T-helper 1 cell treated with Interleukin-12 subunit alpha and Interleukin-12 subunit beta and Interleukin-4 antibody, amounts not matched to agents 30 μg/mL and 1 μg/mL, for 36 hours (primary cell): Measurements from ENCODE around the gene ELAC1.

ENCODE experiments used
- H3K27ac Mint-ChIP-seq: one replicate; pipeline ENCODE4 v1.8.0; 2021; ENCODE audit warnings: mild to moderate bottlenecking, mixed read lengths
- H3K27me3 Mint-ChIP-seq: one replicate; pipeline ENCODE4 v1.8.0; 2021; ENCODE audit warnings: low read depth, mixed read lengths
- H3K36me3 Mint-ChIP-seq: one replicate; pipeline ENCODE4 v1.8.0; 2021; ENCODE audit warnings: low read depth, mixed read lengths
- H3K4me1 Mint-ChIP-seq: one replicate; pipeline ENCODE4 v1.8.0; 2021; ENCODE audit warnings: low read depth, mixed read lengths
- H3K4me3 Mint-ChIP-seq: one replicate; pipeline ENCODE4 v1.8.0; 2021; ENCODE audit warnings: mild to moderate bottlenecking, moderate library complexity, mixed read lengths
- H3K9me3 Mint-ChIP-seq: one replicate; pipeline ENCODE4 v1.8.0; 2021; ENCODE audit warnings: mixed read lengths

Gene ELAC1

GRCh38 chr18:51017140-51017879, 49.5 kb downstream of the ELAC1 start:
- no peaks in the 10 kb centered on the region for H3K4me1 Mint-ChIP-seq
- H3K27ac Mint-ChIP-seq, result no peak overlapping the region
- H3K36me3 Mint-ChIP-seq, result no peaks in the 10 kb centered on the region
- no peak overlapping the region for H3K4me3 Mint-ChIP-seq
- no peaks in the 10 kb centered on the region for H3K27me3 Mint-ChIP-seq
- no peaks in the 10 kb centered on the region for H3K9me3 Mint-ChIP-seq

- peaks cover 6% of the 10 kb centered on the region for H3K9me3 Mint-ChIP-seq
- no peak overlapping the region for H3K27ac Mint-ChIP-seq
- H3K4me3 Mint-ChIP-seq, result no peak overlapping the region
- no peaks in the 10 kb centered on the region for H3K27me3 Mint-ChIP-seq
- H3K36me3 Mint-ChIP-seq, result peaks cover 6% of the 10 kb centered on the region
- no peaks in the 10 kb centered on the region for H3K4me1 Mint-ChIP-seq
Observed at GRCh38 chr18:51020536-51020935, 52.7 kb downstream of the ELAC1 start.

GRCh38 chr18:51021226-51021965, 53.6 kb downstream of the ELAC1 start:
- peaks cover 6% of the 10 kb centered on the region for H3K9me3 Mint-ChIP-seq
- no peak overlapping the region for H3K4me3 Mint-ChIP-seq
- peaks cover 6% of the 10 kb centered on the region for H3K36me3 Mint-ChIP-seq
- H3K27ac Mint-ChIP-seq, result no peak overlapping the region
- no peaks in the 10 kb centered on the region for H3K27me3 Mint-ChIP-seq
- H3K4me1 Mint-ChIP-seq, result no peaks in the 10 kb centered on the region

GRCh38 chr18:51025512-51025911, 57.7 kb downstream of the ELAC1 start:
- peaks cover 20% of the 10 kb centered on the region for H3K36me3 Mint-ChIP-seq
- H3K9me3 Mint-ChIP-seq, result peaks cover 6% of the 10 kb centered on the region
- H3K27ac Mint-ChIP-seq, result no peak overlapping the region
- H3K27me3 Mint-ChIP-seq, result no peaks in the 10 kb centered on the region
- no peak overlapping the region for H3K4me3 Mint-ChIP-seq
- H3K4me1 Mint-ChIP-seq, result peaks cover 25% of the 10 kb centered on the region

- Mint-ChIP-seq H3K9me3 (peaks cover 4% of the 10 kb centered on the region), H3K27ac (peak overlapping the region; percentile 98), H3K27me3 (no peaks in the 10 kb centered on the region), H3K36me3 (peaks cover 21% of the 10 kb centered on the region), H3K4me3 (peak overlapping the region; percentile 96), H3K4me1 (peaks cover 42% of the 10 kb centered on the region)
Observed at GRCh38 chr18:51028201-51028805, 60.5 kb downstream of the ELAC1 start.

GRCh38 chr18:51029378-51029693, 61.5 kb downstream of the ELAC1 start:
- no peaks in the 10 kb centered on the region for H3K9me3 Mint-ChIP-seq

GRCh38 chr18:51029694-51030536, 62.1 kb downstream of the ELAC1 start, which contains the start of gene SMAD4:
TSS of gene SMAD4 (plus strand) at chr18:51030213. CDS start at chr18:51047047, 16,834 bp downstream.
- H3K36me3 Mint-ChIP-seq, result peaks cover 23% of the 10 kb centered on the region
- H3K4me1 Mint-ChIP-seq, result peaks cover 53% of the 10 kb centered on the region
- H3K4me3 Mint-ChIP-seq, result peak within 1 kb of the TSS; percentile 98
- H3K27me3 Mint-ChIP-seq, result no peaks in the 10 kb centered on the region
- H3K9me3 Mint-ChIP-seq, result no peaks in the 10 kb centered on the region
- peak within 1 kb of the TSS; percentile 98 for H3K27ac Mint-ChIP-seq

More at GRCh38 chr18:51029378-51029693, 61.5 kb downstream of the ELAC1 start:
- Mint-ChIP-seq H3K4me1 (peaks cover 48% of the 10 kb centered on the region), H3K27me3 (no peaks in the 10 kb centered on the region), H3K4me3 (peak overlapping the region; percentile 96), H3K36me3 (peaks cover 17% of the 10 kb centered on the region), H3K27ac (peak overlapping the region; percentile 98)

- peaks cover 25% of the 10 kb centered on the region for H3K36me3 Mint-ChIP-seq
- peak overlapping the region; percentile 97 for H3K27ac Mint-ChIP-seq
- H3K4me3 Mint-ChIP-seq, result peak overlapping the region; percentile 98
- H3K4me1 Mint-ChIP-seq, result peaks cover 57% of the 10 kb centered on the region
- no peaks in the 10 kb centered on the region for H3K9me3 Mint-ChIP-seq
- no peaks in the 10 kb centered on the region for H3K27me3 Mint-ChIP-seq
Observed at GRCh38 chr18:51030537-51031258, 62.9 kb downstream of the ELAC1 start.

GRCh38 chr18:51032193-51032592, 64.4 kb downstream of the ELAC1 start:
- H3K27ac Mint-ChIP-seq, result no peak overlapping the region
- no peaks in the 10 kb centered on the region for H3K9me3 Mint-ChIP-seq
- H3K4me3 Mint-ChIP-seq, result peak overlapping the region; percentile 98
- no peaks in the 10 kb centered on the region for H3K27me3 Mint-ChIP-seq
- H3K4me1 Mint-ChIP-seq, result peaks cover 60% of the 10 kb centered on the region
- peaks cover 25% of the 10 kb centered on the region for H3K36me3 Mint-ChIP-seq

- Mint-ChIP-seq H3K27me3 (no peaks in the 10 kb centered on the region), H3K27ac (no peak overlapping the region), H3K36me3 (peaks cover 9% of the 10 kb centered on the region), H3K4me1 (peaks cover 43% of the 10 kb centered on the region), H3K4me3 (no peak overlapping the region), H3K9me3 (no peaks in the 10 kb centered on the region)
Observed at GRCh38 chr18:51037230-51037629, 69.4 kb downstream of the ELAC1 start.
